Glomerular endothelial cell (primary cell): ENCODE data around the gene MFNG. TPM values are rescaled to one million over a fixed set of nuclear protein-coding genes. Genes with fewer than 3 reads are reported as not detected.
"Not testable (repeated sequence)": the region's sequence is repeated elsewhere in the genome, so short reads cannot be mapped to it uniquely, and the experiment has no call there.

Source experiments
- DNase-seq: peaks from one replicate; pipeline ENCODE4 v3.0.0-alpha.2; 2011; ENCODE audit warnings: low read depth, low spot score; ENCODE audit errors: extremely low read depth
- total RNA-seq: library from RNA; depleted of rRNA; stranded (reverse); fragments of >200 nt; gene quantifications from 2 replicates; pipeline ENCODE4 v1.2.3, GENCODE V29; 2015

MFNG gene
- total RNA-seq: 109 and 152 TPM in 2 replicates

GRCh38 chr22:37486224-37486845 is at the start of gene MFNG:
MFNG (minus strand) TSS chr22:37486384; CDS start chr22:37486177, 207 bp downstream.
- DNase-seq: no peak

GRCh38 chr22:37535159-37535558 is 49.0 kb upstream of the MFNG start:
- DNase-seq: no peak

- DNase-seq: no peak
Observed at GRCh38 chr22:37534445-37534844, 48.3 kb upstream of the MFNG start.

GRCh38 chr22:37533995-37534394 is 47.8 kb upstream of the MFNG start:
- no peak for DNase-seq

GRCh38 chr22:37529652-37530345 is 43.6 kb upstream of the MFNG start:
- DNase-seq: no peak

- not testable (repeated sequence) for DNase-seq
Observed at GRCh38 chr22:37527952-37528351, 41.8 kb upstream of the MFNG start.

- not testable (repeated sequence) for DNase-seq
Observed at GRCh38 chr22:37527081-37527752, 41.0 kb upstream of the MFNG start.

GRCh38 chr22:37526376-37526775 is 40.2 kb upstream of the MFNG start:
- no peak for DNase-seq

- no peak for DNase-seq
Observed at GRCh38 chr22:37525746-37526350, 39.7 kb upstream of the MFNG start.

GRCh38 chr22:37525073-37525745 is 39.0 kb upstream of the MFNG start:
- DNase-seq: no peak

- no peak for DNase-seq
Observed at GRCh38 chr22:37522482-37522881, 36.3 kb upstream of the MFNG start.

- no peak for DNase-seq
Observed at GRCh38 chr22:37521236-37521739, 35.1 kb upstream of the MFNG start.

- DNase-seq: no peak
Observed at GRCh38 chr22:37520776-37521191, 34.6 kb upstream of the MFNG start.

- no peak for DNase-seq
Observed at GRCh38 chr22:37519268-37520195, 33.3 kb upstream of the MFNG start, which contains the start of gene CARD10. CARD10 (minus strand) TSS chr22:37519415; CDS start chr22:37519200, 215 bp downstream.

- no peak for DNase-seq
Observed at GRCh38 chr22:37518509-37519267, 32.5 kb upstream of the MFNG start.

GRCh38 chr22:37517826-37518450 is 31.8 kb upstream of the MFNG start:
- DNase-seq: no peak

GRCh38 chr22:37516456-37516855 is 30.3 kb upstream of the MFNG start:
- no peak for DNase-seq

GRCh38 chr22:37515901-37516300 is 29.7 kb upstream of the MFNG start:
- DNase-seq: no peak
